OCI-LY7 (cell line): Measurements from ENCODE around the gene SPAAR.

Experiments used
- EZH2phosphoT487 ChIP-seq: fragments of 200-600 bp; sonication (generic); IDR thresholded peaks from 2 replicates; pipeline ENCODE4 v1.6.1; 2018; ENCODE audit warnings: low read depth, borderline replicate concordance, mild to moderate bottlenecking, mixed run types, antibody characterized with exemption, low read length, moderate library complexity, mixed read lengths
- TF ChIP-seq, protein P1 (sequence below): fragments of 200-600 bp; sonication (generic); conservative IDR thresholded peaks from 2 replicates; pipeline ENCODE4 v1.5.1; 2014; ENCODE audit warnings: mild to moderate bottlenecking, antibody characterized with exemption, low read length, moderate library complexity, mixed read lengths

DNA sequence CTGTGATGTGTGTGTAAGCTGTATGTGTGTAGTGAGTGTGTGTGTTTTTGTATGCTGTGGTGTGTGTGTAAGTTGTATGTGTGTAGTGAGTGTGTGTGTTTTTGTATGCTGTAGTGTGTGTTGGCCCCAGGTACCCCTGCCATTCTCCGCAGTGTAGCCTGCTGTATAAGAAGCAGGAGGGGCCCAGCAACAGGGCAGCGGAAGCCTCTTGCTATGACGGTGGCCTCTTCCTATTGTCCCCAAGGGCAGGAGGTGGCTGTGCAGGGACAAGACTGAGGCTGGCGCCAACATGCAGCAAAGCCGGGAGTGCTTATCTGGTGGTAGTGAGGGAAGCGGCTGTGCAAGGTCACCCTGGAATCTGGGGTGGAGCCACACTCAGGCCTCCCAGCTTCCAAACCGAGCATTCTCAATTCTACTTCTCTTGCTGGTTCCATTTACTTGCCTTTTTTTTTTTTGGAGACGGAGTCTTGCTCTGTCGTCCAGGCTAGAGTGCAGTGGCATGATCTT lies 5.1 kb downstream of the SPAAR start:
- TF ChIP-seq, protein P1, sequence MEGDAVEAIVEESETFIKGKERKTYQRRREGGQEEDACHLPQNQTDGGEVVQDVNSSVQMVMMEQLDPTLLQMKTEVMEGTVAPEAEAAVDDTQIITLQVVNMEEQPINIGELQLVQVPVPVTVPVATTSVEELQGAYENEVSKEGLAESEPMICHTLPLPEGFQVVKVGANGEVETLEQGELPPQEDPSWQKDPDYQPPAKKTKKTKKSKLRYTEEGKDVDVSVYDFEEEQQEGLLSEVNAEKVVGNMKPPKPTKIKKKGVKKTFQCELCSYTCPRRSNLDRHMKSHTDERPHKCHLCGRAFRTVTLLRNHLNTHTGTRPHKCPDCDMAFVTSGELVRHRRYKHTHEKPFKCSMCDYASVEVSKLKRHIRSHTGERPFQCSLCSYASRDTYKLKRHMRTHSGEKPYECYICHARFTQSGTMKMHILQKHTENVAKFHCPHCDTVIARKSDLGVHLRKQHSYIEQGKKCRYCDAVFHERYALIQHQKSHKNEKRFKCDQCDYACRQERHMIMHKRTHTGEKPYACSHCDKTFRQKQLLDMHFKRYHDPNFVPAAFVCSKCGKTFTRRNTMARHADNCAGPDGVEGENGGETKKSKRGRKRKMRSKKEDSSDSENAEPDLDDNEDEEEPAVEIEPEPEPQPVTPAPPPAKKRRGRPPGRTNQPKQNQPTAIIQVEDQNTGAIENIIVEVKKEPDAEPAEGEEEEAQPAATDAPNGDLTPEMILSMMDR, result no peak
- no peak for TF ChIP-seq EZH2phosphoT487
